Measurements from ENCODE around the gene ROR2. TPM values are rescaled to one million over a fixed set of nuclear protein-coding genes. Genes with fewer than 3 reads are reported as not detected.

Gene ROR2
- total and polyA plus RNA-seq, 2 of the 13 experiments (the other 11 are each of a cell fraction or from before 2014, with no cell fraction given): not detected

GRCh38 chr9:91735049-91735448 lies 215.0 kb downstream of the ROR2 start:
- in situ Hi-C loops (cut with HindIII; ENCODE audit: extremely low pct_ligation_motif_present, low pct_unique_long_range_greater_than_20kb) (no loop called here), intact Hi-C loops (cut with micrococcal nuclease; ENCODE audit: unreplicated experiment) (no loop called here)
- Histone ChIP-seq H3K4me1 (ENCODE audit: insufficient read depth, low read length) (no peaks in the 10 kb centered on the region), H4K20me1 (ENCODE audit: insufficient read depth, low read length) (no peaks in the 10 kb centered on the region), H3K9me3 (ENCODE audit: low read length) (no peaks in the 10 kb centered on the region), H3K9ac (ENCODE audit: insufficient read depth, low read depth, low read length) (no peak overlapping the region), H3K79me2 (ENCODE audit: insufficient read depth, low read length) (no peaks in the 10 kb centered on the region), H3K27ac (ENCODE audit: extremely low read length, insufficient read depth, low read length) (no peak overlapping the region), H3K27me3 (ENCODE audit: control insufficient read depth in 1 of 2, insufficient read depth in 2 of 2, low read length in 2 of 2) (peaks cover 0 to 22% of the 10 kb centered on the region in 2 experiments; a peak in 1 of 5 replicates), H3K4me3 (replicated peaks in 1 of 3; ENCODE audit: insufficient read depth in 1 of 3, low read depth in 2 of 3, low read length in 3 of 3) (no peak overlapping the region), H3K36me3 (replicated peaks in 1 of 2; ENCODE audit: control insufficient read depth in 1 of 2, insufficient read depth in 2 of 2, low read length in 2 of 2) (no peaks in the 10 kb centered on the region), H2AFZ (ENCODE audit: low read length) (no peak overlapping the region), H3K4me2 (ENCODE audit: low read depth, low read length) (no peak overlapping the region)
- ChIA-PET POLR2A (no interaction called here), CTCF (ENCODE audit: low intra/inter-chr PET ratio, low total read pairs) (no interaction called here)
- DNase-seq (ENCODE audit: low spot score): no peak
- BruUV-seq (replicated peaks): no TSS peak
- FAIRE-seq: no peak
- TF ChIP-seq SALL1 (CRISPR knock-in tag; IDR thresholded peaks at IDR 0.05): no peak
- TF ChIP-seq ZNF782 (CRISPR knock-in tag; IDR thresholded peaks at IDR 0.05; ENCODE audit: borderline replicate concordance): no peak
- no peak for TF ChIP-seq TARDBP (CRISPR knock-in tag; IDR thresholded peaks at IDR 0.05)
- TF ChIP-seq DBP (CRISPR knock-in tag; IDR thresholded peaks at IDR 0.05; ENCODE audit: not compliant biosample characterization): no peak
- TF ChIP-seq, protein P1, sequence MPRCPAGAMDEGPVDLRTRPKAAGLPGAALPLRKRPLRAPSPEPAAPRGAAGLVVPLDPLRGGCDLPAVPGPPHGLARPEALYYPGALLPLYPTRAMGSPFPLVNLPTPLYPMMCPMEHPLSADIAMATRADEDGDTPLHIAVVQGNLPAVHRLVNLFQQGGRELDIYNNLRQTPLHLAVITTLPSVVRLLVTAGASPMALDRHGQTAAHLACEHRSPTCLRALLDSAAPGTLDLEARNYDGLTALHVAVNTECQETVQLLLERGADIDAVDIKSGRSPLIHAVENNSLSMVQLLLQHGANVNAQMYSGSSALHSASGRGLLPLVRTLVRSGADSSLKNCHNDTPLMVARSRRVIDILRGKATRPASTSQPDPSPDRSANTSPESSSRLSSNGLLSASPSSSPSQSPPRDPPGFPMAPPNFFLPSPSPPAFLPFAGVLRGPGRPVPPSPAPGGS (CRISPR knock-in tag; IDR thresholded peaks at IDR 0.05): no peak
- TF ChIP-seq ZFP37 (CRISPR knock-in tag; IDR thresholded peaks at IDR 0.05; ENCODE audit: borderline replicate concordance): no peak
- TF ChIP-seq, protein P2, sequence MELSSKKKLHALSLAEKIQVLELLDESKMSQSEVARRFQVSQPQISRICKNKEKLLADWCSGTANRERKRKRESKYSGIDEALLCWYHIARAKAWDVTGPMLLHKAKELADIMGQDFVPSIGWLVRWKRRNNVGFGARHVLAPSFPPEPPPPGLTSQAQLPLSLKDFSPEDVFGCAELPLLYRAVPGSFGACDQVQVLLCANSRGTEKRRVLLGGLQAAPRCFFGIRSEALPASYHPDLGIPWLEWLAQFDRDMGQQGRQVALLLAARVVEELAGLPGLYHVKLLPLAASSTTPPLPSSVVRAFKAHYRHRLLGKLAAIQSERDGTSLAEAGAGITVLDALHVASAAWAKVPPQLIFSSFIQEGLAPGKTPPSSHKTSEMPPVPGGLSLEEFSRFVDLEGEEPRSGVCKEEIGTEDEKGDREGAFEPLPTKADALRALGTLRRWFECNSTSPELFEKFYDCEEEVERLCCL (CRISPR knock-in tag; IDR thresholded peaks at IDR 0.05; ENCODE audit: borderline replicate concordance): no peak
- TF ChIP-seq SRF (IDR thresholded peaks at IDR 0.05; ENCODE audit: low read depth, low read length): no peak
- no peak for TF ChIP-seq SIN3A (IDR thresholded peaks at IDR 0.05; ENCODE audit: borderline replicate concordance, low read depth, low read length)
- no peak for TF ChIP-seq U2AF2 (IDR thresholded peaks at IDR 0.05; ENCODE audit: low read depth, low read length)
- TF ChIP-seq ZBTB7B (CRISPR knock-in tag; IDR thresholded peaks at IDR 0.05): no peak
- no peak for TF ChIP-seq RAD51 (IDR thresholded peaks at IDR 0.05; ENCODE audit: borderline replicate concordance)
- TF ChIP-seq NAIF1 (CRISPR knock-in tag; IDR thresholded peaks at IDR 0.05; ENCODE audit: borderline replicate concordance): no peak
- WGBS (ENCODE audit: low lambda C conversion rate): 43% methylated on average over 1 of the region's 1 CpG
- no peak for ATAC-seq
